Left hindlimb (tissue), 1 donor: ENCODE measurements around the gene NPB.

Experiments
- DNase-seq: peaks from one replicate; pipeline ENCODE4 v3.0.0-alpha.2; 2018

The NPB gene

DNA sequence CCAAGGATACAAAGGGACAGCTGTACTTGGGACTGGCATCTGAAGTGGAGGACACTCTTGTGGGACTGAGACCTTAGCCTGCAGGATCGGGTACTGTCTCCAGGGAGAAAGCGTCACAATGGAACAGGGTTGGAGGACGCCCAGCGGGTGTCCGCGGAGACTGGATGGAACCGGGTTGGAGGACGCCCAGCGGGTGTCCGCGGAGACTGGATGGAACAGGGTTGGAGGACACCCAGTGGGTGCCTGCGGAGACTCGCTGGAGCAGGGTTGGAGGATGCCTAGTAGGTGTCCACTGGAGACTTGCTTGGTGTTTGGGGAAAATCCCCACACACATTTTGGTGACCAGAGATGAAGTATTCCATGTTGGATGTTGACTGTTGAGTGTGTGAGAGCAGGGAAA is 45.2 kb downstream of the NPB start, which contains the start of gene MYADML2:
TSS of gene MYADML2 (minus strand) at position 45 of the 400 bp plus-strand sequence. CDS start 5,492 bp downstream, outside the sequence.
- no peak for DNase-seq

DNA sequence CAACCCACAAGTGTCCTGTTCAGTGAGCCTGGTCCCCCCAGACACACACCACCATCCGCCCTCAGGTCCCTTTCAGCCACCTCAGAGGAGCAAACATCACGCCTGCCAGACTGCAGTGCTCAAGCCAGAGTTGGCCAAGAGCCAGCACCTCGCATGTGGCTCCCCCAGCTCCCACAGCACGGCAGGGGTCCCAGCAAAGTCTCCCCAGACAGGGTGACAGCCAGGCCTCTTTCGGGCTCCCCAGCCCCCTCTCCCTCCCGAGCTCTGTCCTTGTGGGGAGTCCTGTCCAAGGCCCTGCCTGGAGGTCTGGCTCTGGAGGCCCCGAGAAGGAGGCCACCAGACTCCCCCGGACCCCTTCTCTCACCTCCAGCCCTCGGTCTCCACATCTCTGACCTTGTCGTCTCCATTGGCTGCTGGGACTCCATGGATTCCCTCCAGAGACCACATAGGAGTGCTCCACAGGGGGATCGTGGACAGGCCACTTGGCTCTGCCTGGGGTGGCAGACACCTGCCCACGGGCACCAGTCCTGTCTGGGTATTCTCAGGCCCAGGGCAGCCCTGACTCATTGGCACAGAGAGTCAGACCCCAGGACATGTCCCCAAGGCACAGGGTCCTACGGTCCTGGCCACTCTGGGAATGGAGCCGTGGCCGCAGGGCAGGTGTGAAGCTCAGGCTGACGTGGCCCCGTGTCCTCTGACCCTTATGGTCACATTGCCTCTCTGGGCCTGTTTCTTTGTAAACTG is 46.8 kb downstream of the NPB start:
- no peak for DNase-seq

DNA sequence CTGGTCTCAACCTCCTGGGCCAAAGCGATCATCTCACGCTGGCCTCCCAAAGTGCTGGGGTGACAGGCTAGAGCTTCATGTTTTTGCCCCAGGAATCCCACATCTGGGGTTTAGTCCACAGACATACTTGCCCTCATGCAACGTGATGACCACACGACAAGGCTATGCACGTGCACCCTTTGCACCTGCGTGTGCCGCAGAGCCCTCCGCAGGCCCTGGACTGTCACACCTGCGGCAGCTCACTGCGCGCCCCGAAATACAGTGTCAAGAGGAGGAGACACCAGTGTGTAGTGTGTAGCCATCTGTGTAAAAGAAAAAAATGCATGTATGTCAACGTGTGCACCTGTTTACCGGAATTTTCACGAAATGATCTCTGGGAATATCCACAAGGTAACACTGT is 48.5 kb downstream of the NPB start:
- DNase-seq = no peak

GRCh38 chr17:81951785-81952684 is 50.0 kb downstream of the NPB start:
- no peak for DNase-seq
